Measurements from ENCODE around the gene FAAP20. TPM values are rescaled to one million over a fixed set of nuclear protein-coding genes. Genes with fewer than 3 reads are reported as not detected.

Gene FAAP20
- total and polyA plus RNA-seq, 2 donors (not counting 1 experiment from before 2014, with no cell fraction given) = 31.2 to 68.1 TPM

DNA sequence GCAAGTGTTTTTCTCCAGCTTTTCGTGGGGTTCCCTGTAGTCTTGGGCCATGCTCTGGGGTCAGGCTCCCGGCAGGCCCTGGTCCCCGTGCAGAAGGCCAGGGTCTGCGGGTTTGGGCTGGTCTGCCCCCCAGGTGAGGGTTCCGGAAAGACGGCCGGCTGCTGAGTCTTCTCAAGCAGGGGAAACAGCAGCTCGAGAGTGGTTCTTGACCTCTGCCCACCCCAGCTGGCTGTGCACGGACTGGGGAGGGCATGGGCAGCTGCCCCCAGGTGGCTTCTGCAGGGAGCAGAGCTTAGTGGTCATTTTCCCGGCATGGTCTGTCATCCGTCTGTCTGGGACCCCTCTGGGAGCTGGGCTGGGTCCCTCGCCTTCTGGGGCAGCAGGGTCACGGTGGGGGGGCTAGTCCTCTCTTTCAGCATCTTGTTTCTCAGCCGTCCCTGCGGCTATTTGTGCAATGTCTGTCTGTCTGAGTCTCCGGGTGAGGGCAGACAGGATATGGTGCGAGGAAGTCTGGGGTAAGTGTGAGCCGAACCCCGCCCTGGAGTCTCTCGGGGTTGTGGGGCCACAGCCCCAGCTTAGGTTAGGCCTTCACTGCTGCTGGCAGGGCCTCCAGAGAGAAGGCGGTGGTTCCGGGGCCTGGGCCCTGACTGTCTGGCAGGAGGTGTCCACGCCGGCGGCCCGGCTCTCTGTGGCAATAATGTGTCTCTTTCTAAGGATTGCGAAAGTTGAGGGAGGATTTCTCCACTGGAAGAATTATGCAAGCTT, 39.6 kb upstream of the FAAP20 start:
- H3K27me3 ChIP-seq (replicated peaks in 1 of 4; ENCODE audit: control extremely low read depth in 1 of 4, control insufficient read depth in 3 of 4, insufficient read depth in 4 of 4, low read length in 3 of 4) = no peaks in the 10 kb centered on the region
- H2AFZ ChIP-seq (ENCODE audit: insufficient read depth, low read depth, low read length, poor library complexity, severe bottlenecking) = peak overlapping the region; percentile 18
- peak overlapping the region; percentile 86 for H3K4me3 Mint-ChIP-seq
- H3K27ac ChIP-seq (ENCODE audit: low read length in 2 of 2) = peak overlapping the region; percentile 31 to 93
- H3K4me1 Mint-ChIP-seq = peaks cover 81% of the 10 kb centered on the region
- ATAC-seq (ENCODE audit: low read depth) (peak; percentile 79), DNase-seq (peak; percentile 78)
- peak overlapping the region; percentile 89 for H3K4me2 ChIP-seq (replicated peaks; ENCODE audit: low read depth, low read length, poor library complexity, severe bottlenecking)
- no peaks in the 10 kb centered on the region for H3K9me3 Mint-ChIP-seq (ENCODE audit: insufficient read depth)
- 18% methylated on average over 27 of the region's 27 CpGs for WGBS (ENCODE audit: insufficient coverage)
- H3K9me3 ChIP-seq (ENCODE audit: control extremely low read depth in 1 of 3, control insufficient read depth in 2 of 3, insufficient read depth in 1 of 3, low read length in 2 of 3) = no peaks in the 10 kb centered on the region
- CTCF ChIA-PET = interaction anchor here (0.7 to 2.7 kb wide), 13 partner anchors 14 to 1322 kb away, joined by 3 to 11 read pairs (median 5); partner anchors contain the start of gene FAAP20
- H3K9ac ChIP-seq (ENCODE audit: low read length) = peak overlapping the region; percentile 51
- peaks cover 0 to 11% of the 10 kb centered on the region in 2 experiments for H3K36me3 ChIP-seq (replicated peaks in 1 of 2; ENCODE audit: control extremely low read depth in 1 of 2, control insufficient read depth in 1 of 2, extremely low read depth in 1 of 2, insufficient read depth in 2 of 2, low read length in 1 of 2)
- H4K20me1 ChIP-seq (ENCODE audit: control insufficient read depth, insufficient read depth, low read length, poor library complexity, severe bottlenecking) = peaks cover 100% of the 10 kb centered on the region
- peaks cover 100% of the 10 kb centered on the region for H3K79me2 ChIP-seq (ENCODE audit: control insufficient read depth, insufficient read depth, low read length)
- peaks cover 77 to 96% of the 10 kb centered on the region in 2 donors for H3K4me1 ChIP-seq (ENCODE audit: control insufficient read depth in 2 of 2, insufficient read depth in 2 of 2, low read length in 2 of 2)
- H3K27me3 Mint-ChIP-seq = no peaks in the 10 kb centered on the region
- POLR2A ChIA-PET = interaction anchor here (0.6 to 2.6 kb wide), 9 partner anchors 12 to 81 kb away, joined by 3 to 23 read pairs (median 4); no protein-coding TSS in a partner anchor
- TF ChIP-seq, protein P1, sequence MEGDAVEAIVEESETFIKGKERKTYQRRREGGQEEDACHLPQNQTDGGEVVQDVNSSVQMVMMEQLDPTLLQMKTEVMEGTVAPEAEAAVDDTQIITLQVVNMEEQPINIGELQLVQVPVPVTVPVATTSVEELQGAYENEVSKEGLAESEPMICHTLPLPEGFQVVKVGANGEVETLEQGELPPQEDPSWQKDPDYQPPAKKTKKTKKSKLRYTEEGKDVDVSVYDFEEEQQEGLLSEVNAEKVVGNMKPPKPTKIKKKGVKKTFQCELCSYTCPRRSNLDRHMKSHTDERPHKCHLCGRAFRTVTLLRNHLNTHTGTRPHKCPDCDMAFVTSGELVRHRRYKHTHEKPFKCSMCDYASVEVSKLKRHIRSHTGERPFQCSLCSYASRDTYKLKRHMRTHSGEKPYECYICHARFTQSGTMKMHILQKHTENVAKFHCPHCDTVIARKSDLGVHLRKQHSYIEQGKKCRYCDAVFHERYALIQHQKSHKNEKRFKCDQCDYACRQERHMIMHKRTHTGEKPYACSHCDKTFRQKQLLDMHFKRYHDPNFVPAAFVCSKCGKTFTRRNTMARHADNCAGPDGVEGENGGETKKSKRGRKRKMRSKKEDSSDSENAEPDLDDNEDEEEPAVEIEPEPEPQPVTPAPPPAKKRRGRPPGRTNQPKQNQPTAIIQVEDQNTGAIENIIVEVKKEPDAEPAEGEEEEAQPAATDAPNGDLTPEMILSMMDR (IDR thresholded peaks at IDR 0.05) = no peak
- intact Hi-C loops (cut with micrococcal nuclease) = loop anchor here (1.0 to 2.0 kb wide), 4 partner anchors 12 to 67 kb away; no protein-coding TSS in a partner anchor
- H3K4me3 ChIP-seq (ENCODE audit: control extremely low read depth in 1 of 5, extremely low read depth in 1 of 5, insufficient read depth in 1 of 5, low read depth in 2 of 5, low read length in 4 of 5) = peak overlapping the region in 4 of 5 experiments; percentile 3 to 49 (median 36)
- H3K27ac Mint-ChIP-seq = peak overlapping the region; percentile 97

DNA sequence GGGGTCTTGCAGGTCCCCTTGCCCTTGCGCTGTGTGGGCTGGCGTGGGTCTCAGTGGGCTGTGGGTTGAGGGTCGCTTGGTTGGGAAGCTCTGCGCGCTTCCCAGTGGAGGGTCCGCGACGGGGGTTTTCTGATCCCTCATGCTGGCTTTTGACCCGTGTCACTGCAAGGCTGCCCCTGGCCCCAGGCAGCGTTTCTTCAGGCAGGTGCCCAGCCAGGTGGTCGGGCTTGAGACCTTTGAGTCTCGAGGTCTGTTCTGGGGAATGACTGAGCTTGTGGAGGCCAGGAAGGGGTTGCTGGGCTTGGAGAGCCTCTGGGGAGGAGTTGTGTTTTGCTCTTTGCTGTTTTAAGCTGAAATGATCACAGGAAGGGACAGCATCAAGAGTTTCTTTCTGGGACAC, 38.9 kb upstream of the FAAP20 start:
- ChIA-PET CTCF (interaction anchor here (0.9 to 2.7 kb wide), 8 partner anchors 15 to 148 kb away, joined by 3 to 11 read pairs (median 5); partner anchors contain the start of gene FAAP20), POLR2A (interaction anchor here (0.6 to 2.6 kb wide), 4 partner anchors 16 to 75 kb away, joined by 3 to 23 read pairs (median 5); no protein-coding TSS in a partner anchor)
- peaks cover 96% of the 10 kb centered on the region for H4K20me1 ChIP-seq (ENCODE audit: control insufficient read depth, insufficient read depth, low read length, poor library complexity, severe bottlenecking)
- ATAC-seq (ENCODE audit: low read depth) (no peak), DNase-seq (no peak)
- no peaks in the 10 kb centered on the region for H3K27me3 ChIP-seq (replicated peaks in 1 of 4; ENCODE audit: control extremely low read depth in 1 of 4, control insufficient read depth in 3 of 4, insufficient read depth in 4 of 4, low read length in 3 of 4)
- H3K4me1 ChIP-seq (ENCODE audit: control insufficient read depth in 2 of 2, insufficient read depth in 2 of 2, low read length in 2 of 2) = peaks cover 77 to 91% of the 10 kb centered on the region in 2 donors
- peak overlapping the region; percentile 89 for H3K4me2 ChIP-seq (replicated peaks; ENCODE audit: low read depth, low read length, poor library complexity, severe bottlenecking)
- peak overlapping the region in 1 of 5 experiments; percentile 49 for H3K4me3 ChIP-seq (ENCODE audit: control extremely low read depth in 1 of 5, extremely low read depth in 1 of 5, insufficient read depth in 1 of 5, low read depth in 2 of 5, low read length in 4 of 5)
- H3K27me3 Mint-ChIP-seq = no peaks in the 10 kb centered on the region
- H3K79me2 ChIP-seq (ENCODE audit: control insufficient read depth, insufficient read depth, low read length) = peaks cover 97% of the 10 kb centered on the region
- H3K27ac Mint-ChIP-seq = peak overlapping the region; percentile 87
- H3K9me3 Mint-ChIP-seq (ENCODE audit: insufficient read depth) = no peaks in the 10 kb centered on the region
- WGBS (ENCODE audit: insufficient coverage) = 71% methylated on average over 12 of the region's 12 CpGs
- peak overlapping the region in 1 of 2 donors; percentile 93 for H3K27ac ChIP-seq (ENCODE audit: low read length in 2 of 2)
- H3K4me3 Mint-ChIP-seq = peak overlapping the region; percentile 86
- H3K4me1 Mint-ChIP-seq = peaks cover 81% of the 10 kb centered on the region
- intact Hi-C loops (cut with micrococcal nuclease) = no loop called here
- peak overlapping the region; percentile 51 for H3K9ac ChIP-seq (ENCODE audit: low read length)
- no peak for TF ChIP-seq EZH2 (IDR thresholded peaks at IDR 0.05; ENCODE audit: borderline replicate concordance, insufficient read depth, low read depth, low read length, poor library complexity, severe bottlenecking)
- TF ChIP-seq, protein P1 (IDR thresholded peaks at IDR 0.05) = no peak
- no peaks in the 10 kb centered on the region for H3K9me3 ChIP-seq (ENCODE audit: control extremely low read depth in 1 of 3, control insufficient read depth in 2 of 3, insufficient read depth in 1 of 3, low read length in 2 of 3)
- H3K36me3 ChIP-seq (replicated peaks in 1 of 2; ENCODE audit: control extremely low read depth in 1 of 2, control insufficient read depth in 1 of 2, extremely low read depth in 1 of 2, insufficient read depth in 2 of 2, low read length in 1 of 2) = peaks cover 0 to 11% of the 10 kb centered on the region in 2 experiments
- no peak overlapping the region for H2AFZ ChIP-seq (ENCODE audit: insufficient read depth, low read depth, low read length, poor library complexity, severe bottlenecking)

Data from B cell (primary cell).